NCI-H748 (cell line): ENCODE data around the gene TTF2.
"Not testable (repeated sequence)": the region's sequence is repeated elsewhere in the genome, so short reads cannot be mapped to it uniquely, and the experiment has no call there.

ENCODE experiments used
- DNase-seq: peaks from one replicate; lab custom pipeline; 2025; ENCODE audit not compliant: unreplicated experiment; lab: John Stamatoyannopoulos, UW

TTF2 gene

DNA sequence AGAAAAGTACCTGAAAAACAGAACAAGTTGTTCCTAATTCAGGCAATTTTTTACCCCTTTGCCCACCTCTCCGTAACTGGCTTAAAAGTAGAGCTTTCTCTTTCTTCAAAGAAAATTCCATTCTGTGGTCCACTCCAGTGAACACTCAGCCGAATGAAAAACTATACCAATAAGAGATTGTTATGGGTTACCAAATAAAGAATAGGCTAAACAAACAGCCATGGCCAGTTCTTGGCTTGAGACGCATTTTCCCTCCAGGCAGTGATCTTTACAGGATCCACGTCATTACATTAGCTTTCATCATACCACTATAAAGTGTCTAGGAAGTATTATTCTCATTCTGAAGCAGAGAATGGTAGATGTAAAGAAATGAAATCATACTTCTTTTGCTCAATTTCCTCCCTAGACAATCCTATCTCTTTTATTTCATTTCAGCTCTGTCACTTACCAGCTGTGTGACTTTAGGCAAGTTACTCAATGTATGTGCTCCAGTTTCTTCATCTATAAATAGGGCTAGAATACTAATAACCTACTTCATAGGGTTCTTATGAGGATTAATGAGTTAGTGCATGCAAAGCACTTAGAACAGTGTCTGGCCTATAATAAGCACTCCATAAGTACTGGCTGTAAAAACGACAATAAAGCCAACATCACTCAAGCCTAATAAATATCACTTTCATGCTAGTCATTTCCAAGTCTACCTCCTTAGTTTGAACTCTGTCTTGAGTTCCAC, 87.9 kb downstream of the TTF2 start:
- no peak for DNase-seq

DNA sequence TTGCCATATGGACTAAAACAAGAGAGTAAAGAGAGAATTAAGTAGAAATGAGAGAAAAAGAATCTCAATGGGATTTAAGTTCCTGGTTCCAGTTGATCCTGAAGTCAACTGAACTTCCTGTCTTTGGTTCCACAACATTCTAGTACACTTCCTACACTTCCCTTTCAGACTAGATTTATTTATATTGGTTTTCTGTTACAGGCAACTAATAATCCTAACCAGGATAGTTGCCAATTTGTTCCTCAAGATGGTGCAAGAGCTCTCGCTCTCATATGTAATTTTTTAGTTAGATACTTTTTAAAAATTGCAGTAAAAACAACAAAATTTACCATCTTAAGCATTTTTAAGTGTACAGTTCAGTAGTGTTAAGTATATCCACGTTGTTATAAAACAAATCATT, 90.2 kb downstream of the TTF2 start:
- DNase-seq, result no peak

DNA sequence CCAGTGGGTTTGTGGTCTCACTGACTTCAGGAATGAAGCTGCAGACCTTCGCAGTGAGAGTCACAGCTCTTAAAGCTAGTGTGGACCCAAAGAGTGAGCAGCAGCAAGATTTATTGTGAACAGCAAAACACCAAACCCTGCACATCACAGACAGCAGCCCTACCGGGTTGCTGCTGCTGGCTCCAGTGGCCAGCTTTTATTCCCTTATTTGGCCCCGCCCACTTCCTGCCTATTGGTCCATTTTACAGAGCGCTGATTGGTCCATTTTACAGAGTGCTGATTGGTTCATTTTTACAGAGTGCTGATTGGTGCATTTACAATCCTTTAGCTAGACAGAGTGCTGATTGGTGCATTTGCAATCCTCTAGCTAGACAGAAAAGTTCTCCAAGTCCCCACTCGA, 91.2 kb downstream of the TTF2 start:
- not testable (repeated sequence) for DNase-seq
